GM23248 (cell line): Measurements from ENCODE around the gene CEACAM18. TPM values are rescaled to one million over a fixed set of nuclear protein-coding genes. Genes with fewer than 3 reads are reported as not detected.
"Not testable (repeated sequence)": the region's sequence is repeated elsewhere in the genome, so short reads cannot be mapped to it uniquely, and the experiment has no call there.

ENCODE experiments used
- DNase-seq: peaks from one replicate; pipeline ENCODE4 v3.0.0-alpha.2; 2015
- H2AFZ ChIP-seq: fragments of 200-600 bp; sonication (generic); 2 replicates; pipeline ENCODE4 v1.6.1; 2016; ENCODE audit warnings: antibody characterized with exemption
- H3F3A ChIP-seq: fragments of 200-600 bp; sonication (generic); 2 replicates; pipeline ENCODE4 v1.6.1; 2016; ENCODE audit warnings: mild to moderate bottlenecking, antibody characterized with exemption, mixed run types; ENCODE audit not compliant: insufficient read depth
- H3K27ac ChIP-seq: fragments of 200-600 bp; sonication (generic); 2 replicates; pipeline ENCODE4 v1.5.1; 2016; ENCODE audit warnings: mild to moderate bottlenecking
- H3K27me3 ChIP-seq: fragments of 200-600 bp; sonication (generic); replicated peaks from 2 replicates; pipeline ENCODE4 v1.6.1; 2016; ENCODE audit warnings: mild to moderate bottlenecking; ENCODE audit not compliant: insufficient read depth
- H3K36me3 ChIP-seq: fragments of 200-600 bp; sonication (generic); 2 replicates; pipeline ENCODE4 v1.6.1; 2016; ENCODE audit warnings: low read depth, mild to moderate bottlenecking
- H3K4me1 ChIP-seq: fragments of 200-600 bp; sonication (generic); 2 replicates; pipeline ENCODE4 v1.6.1; 2016; ENCODE audit warnings: mild to moderate bottlenecking; ENCODE audit not compliant: insufficient read depth
- H3K4me2 ChIP-seq: fragments of 200-600 bp; sonication (generic); one replicate; pipeline ENCODE4 v1.6.1; 2016; ENCODE audit warnings: mild to moderate bottlenecking; ENCODE audit not compliant: unreplicated experiment
- H3K4me3 ChIP-seq: fragments of 200-600 bp; sonication (generic); 2 replicates; pipeline ENCODE4 v1.5.1; 2016; ENCODE audit warnings: mild to moderate bottlenecking
- H3K79me2 ChIP-seq: fragments of 200-600 bp; sonication (generic); 2 replicates; pipeline ENCODE4 v1.6.1; 2016; ENCODE audit warnings: mild to moderate bottlenecking; ENCODE audit not compliant: insufficient read depth
- H3K9ac ChIP-seq: fragments of 200-600 bp; sonication (generic); 2 replicates; pipeline ENCODE4 v1.6.1; 2016; ENCODE audit warnings: mild to moderate bottlenecking
- H3K9me2 ChIP-seq: fragments of 200-600 bp; sonication (generic); 2 replicates; pipeline ENCODE4 v1.6.1; 2016; ENCODE audit warnings: mixed run types, mild to moderate bottlenecking, moderate library complexity; ENCODE audit not compliant: insufficient read depth
- H3K9me3 ChIP-seq: fragments of 200-600 bp; sonication (generic); one replicate; pipeline ENCODE4 v1.6.1; 2017; ENCODE audit warnings: low read depth
- H4K20me1 ChIP-seq: fragments of 200-600 bp; sonication (generic); 2 replicates; pipeline ENCODE4 v1.6.0; 2016; ENCODE audit not compliant: insufficient read depth
- EZH2 ChIP-seq: fragments of 200-600 bp; sonication (generic); IDR thresholded peaks from 2 replicates; pipeline ENCODE4 v1.6.1; 2018; ENCODE audit warnings: antibody characterized with exemption, mild to moderate bottlenecking; ENCODE audit not compliant: insufficient read depth, poor library complexity, severe bottlenecking
- EZH2phosphoT487 ChIP-seq: fragments of 200-600 bp; sonication (generic); IDR thresholded peaks from 2 replicates; pipeline ENCODE4 v1.6.1; 2018; ENCODE audit warnings: antibody characterized with exemption, moderate library complexity, mild to moderate bottlenecking, low read depth; ENCODE audit not compliant: insufficient read depth
- WGBS, 2 experiments: methylation state at CpG; one replicate each; pipeline ENCODE4 v1.1.6; 2015 to 2017; ENCODE audit warnings: low lambda C conversion rate in 2 of 2, low coverage in 1 of 2; ENCODE audit errors: missing lambda C conversion rate in 2 of 2; 5-methylcytosine and 5-hydroxymethylcytosine counted together
- in situ Hi-C: fragments of 300-500 bp; cut with MboI; formaldehyde crosslinking; loops from 2 replicates; pipeline ENCODE4 v1.15.0; 2020
- polyA plus RNA-seq: library from polyadenylated mRNA; unstranded; fragments of >200 nt; fragmentation: Nextera tagmentation; extraction: Ambion mirVana; gene quantifications from 2 replicates; pipeline ENCODE4 v1.2.1, GENCODE V29; 2016
- total RNA-seq: library from RNA; depleted of rRNA; stranded (reverse); fragments of >200 nt; shearing (Covaris generic); gene quantifications from 2 replicates; pipeline ENCODE4 v1.2.3, GENCODE V29; 2014

Gene CEACAM18
- total and polyA plus RNA-seq, 2 experiments from 2014 or later: not detected

DNA sequence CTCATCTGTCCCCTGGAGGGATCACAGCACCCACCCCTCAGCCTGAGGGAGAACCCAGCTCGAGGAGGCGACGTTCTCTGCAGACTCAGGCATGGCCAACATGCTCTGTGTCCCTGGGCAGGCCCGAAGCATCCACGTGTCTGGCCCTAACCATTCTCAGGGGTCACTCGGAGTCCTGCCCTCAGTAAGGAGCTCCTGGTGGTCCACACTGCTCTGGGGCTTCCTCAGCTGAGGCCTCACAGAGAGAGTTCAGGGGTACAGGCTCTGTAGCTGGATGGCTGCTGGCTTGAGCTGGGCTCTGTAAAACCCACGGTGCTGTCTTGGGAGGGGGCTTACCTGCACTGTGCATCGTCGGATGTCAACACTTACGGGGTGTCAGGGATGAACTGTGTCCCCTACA lies 15.7 kb upstream of the CEACAM18 start:
- TF ChIP-seq EZH2: no peak
- TF ChIP-seq EZH2phosphoT487: no peak
- H3K36me3 ChIP-seq: no peaks in the 10 kb centered on the region
- no peaks in the 10 kb centered on the region for H4K20me1 ChIP-seq
- no peaks in the 10 kb centered on the region for H3K79me2 ChIP-seq
- H3K9me2 ChIP-seq: no peaks in the 10 kb centered on the region
- peaks cover 8% of the 10 kb centered on the region for H3K27me3 ChIP-seq
- no peak overlapping the region for H3K4me3 ChIP-seq
- no peak overlapping the region for H3K4me2 ChIP-seq
- no peak overlapping the region for H3K9ac ChIP-seq
- no peak overlapping the region for H3K27ac ChIP-seq
- no peaks in the 10 kb centered on the region for H3K9me3 ChIP-seq
- H2AFZ ChIP-seq: no peak overlapping the region
- no peaks in the 10 kb centered on the region for H3K4me1 ChIP-seq
- no peaks in the 10 kb centered on the region for H3F3A ChIP-seq
- WGBS, 2 experiments: 22 to 26% methylated on average over 10 of the region's 10 CpGs
- no peak for DNase-seq
- in situ Hi-C loops: loop anchor here (10.0 kb wide), 1 partner anchor 192 kb away; no protein-coding TSS in a partner anchor

- H3K9me2 ChIP-seq, H3K9ac ChIP-seq, H3K36me3 ChIP-seq, H4K20me1 ChIP-seq, H3K79me2 ChIP-seq, H3K27ac ChIP-seq, H3K4me3 ChIP-seq, H3F3A ChIP-seq, H3K4me1 ChIP-seq, H3K4me2 ChIP-seq, DNase-seq, H3K27me3 ChIP-seq, H3K9me3 ChIP-seq, H2AFZ ChIP-seq: not testable (repeated sequence)
- 29 to 30% methylated on average over 15 of the region's 33 CpGs for WGBS, 2 experiments
- in situ Hi-C loops: loop anchor here (10.0 kb wide), 1 partner anchor 191 kb away; no protein-coding TSS in a partner anchor
These were observed 14.3 kb upstream of the CEACAM18 start for GRCh38 chr19:51463976-51464581.

- Histone ChIP-seq H2AFZ (no peak overlapping the region), H3K9ac (no peak overlapping the region), H3K9me2 (no peaks in the 10 kb centered on the region), H3K36me3 (no peaks in the 10 kb centered on the region), H3F3A (no peaks in the 10 kb centered on the region), H4K20me1 (no peaks in the 10 kb centered on the region), H3K27me3 (peaks cover 8% of the 10 kb centered on the region; the same call in 1 of the 2 replicates), H3K4me3 (no peak overlapping the region), H3K4me1 (0 out of 2 replicates have a peak, but pooled peaks cover 4% of the 10 kb centered on the region), H3K27ac (no peak overlapping the region), H3K9me3 (no peaks in the 10 kb centered on the region), H3K79me2 (no peaks in the 10 kb centered on the region), H3K4me2 (no peak overlapping the region)
- TF ChIP-seq EZH2 (no peak), EZH2phosphoT487 (no peak)
- in situ Hi-C loops: loop anchor here (10.0 kb wide), 1 partner anchor 188 kb away; no protein-coding TSS in a partner anchor
- WGBS, 2 experiments: 35 to 36% methylated on average over 3 of the region's 3 CpGs
- DNase-seq: no peak
These were observed 11.6 kb upstream of the CEACAM18 start for GRCh38 chr19:51466723-51467122.

- in situ Hi-C loops: loop anchor here (10.0 kb wide), 1 partner anchor 187 kb away; no protein-coding TSS in a partner anchor
- no peak for DNase-seq
- Histone ChIP-seq H3K27ac (no peak overlapping the region), H3K27me3 (peaks cover 8% of the 10 kb centered on the region; the same call in 1 of the 2 replicates), H3K79me2 (no peaks in the 10 kb centered on the region), H3K4me1 (0 out of 2 replicates have a peak, but pooled peaks cover 4% of the 10 kb centered on the region), H3K9me3 (no peaks in the 10 kb centered on the region), H4K20me1 (no peaks in the 10 kb centered on the region), H3K36me3 (no peaks in the 10 kb centered on the region), H3K4me3 (no peak overlapping the region), H3K9ac (no peak overlapping the region), H2AFZ (no peak overlapping the region), H3F3A (no peaks in the 10 kb centered on the region), H3K9me2 (no peaks in the 10 kb centered on the region), H3K4me2 (no peak overlapping the region)
- WGBS, 2 experiments: 40 to 46% methylated on average over 4 of the region's 4 CpGs
- TF ChIP-seq EZH2phosphoT487 (no peak), EZH2 (no peak)
These were observed 10.3 kb upstream of the CEACAM18 start for GRCh38 chr19:51467864-51468544.
